GM19239 (cell line): Measurements from ENCODE around the gene APBA2.
"Not testable (repeated sequence)": the region's sequence is repeated elsewhere in the genome, so short reads cannot be mapped to it uniquely, and the experiment has no call there.

Experiments
- DNase-seq: peaks from one replicate; pipeline ENCODE4 v3.0.0; 2011; ENCODE audit warnings: low spot score; ENCODE audit not compliant: insufficient read length
- FAIRE-seq: peaks from 2 replicates; lab custom pipeline; 2011; peaks lifted over from hg19 to GRCh38; lab: Jason Lieb, UNC

APBA2 gene

DNA sequence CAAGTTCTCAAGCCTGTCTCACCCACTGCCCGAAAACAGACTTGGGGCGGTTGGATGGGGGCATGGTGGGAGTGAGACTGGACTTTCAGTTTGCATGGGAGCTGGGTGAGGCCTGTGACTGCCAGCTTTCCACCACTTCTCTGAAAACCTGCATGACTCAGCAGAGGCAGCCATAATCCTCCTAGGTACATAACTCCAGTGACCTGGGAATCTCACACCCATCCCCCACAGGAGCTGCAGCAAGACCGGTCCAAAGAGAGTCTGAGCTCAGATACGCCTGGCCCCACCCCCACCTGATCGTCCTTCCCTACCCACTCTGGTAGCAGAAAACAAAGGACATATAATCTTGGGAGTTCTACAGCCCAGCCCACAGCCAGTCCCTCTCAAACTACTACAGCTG lies 276.6 kb downstream of the APBA2 start:
- DNase-seq (no peak), FAIRE-seq (no peak)

DNA sequence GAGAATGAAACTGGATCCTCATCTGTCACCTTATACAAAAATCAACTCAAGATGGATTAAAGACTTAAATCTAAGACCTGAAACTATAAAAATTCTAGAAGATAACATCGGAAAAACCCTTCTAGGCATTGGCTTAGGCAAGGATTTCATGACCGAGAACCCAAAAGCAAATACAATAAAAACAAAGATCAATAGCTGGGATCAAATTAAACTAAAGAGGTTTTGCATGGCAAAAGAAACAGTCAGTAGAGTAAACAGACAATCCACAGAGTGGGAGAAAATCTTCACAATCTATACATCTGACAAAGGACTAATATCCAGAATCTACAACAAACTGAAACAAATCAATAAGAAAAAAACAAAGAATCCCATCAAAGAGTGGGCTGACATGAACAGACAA lies 281.3 kb downstream of the APBA2 start:
- not testable (repeated sequence) for FAIRE-seq

More for the DNA sequence above, 281.3 kb downstream of the APBA2 start:
- not testable (repeated sequence) for DNase-seq
